Astrocyte of the spinal cord (primary cell): ENCODE measurements around the gene FTO.

Experiments used
- DNase-seq: peaks from one replicate; pipeline ENCODE4 v3.0.0; 2011; ENCODE audit warnings: low read depth, low spot score
- H3K4me3 ChIP-seq: 2 replicates; pipeline ENCODE4 v1.5.1; 2011; ENCODE audit warnings: low read depth, mild to moderate bottlenecking, low read length, moderate library complexity
- CTCF ChIP-seq: IDR thresholded peaks from 2 replicates; pipeline ENCODE4 v1.5.1; 2012; ENCODE audit warnings: low read depth, mild to moderate bottlenecking, low read length, inconsistent platforms
- in situ Hi-C: cut with HindIII; loops from 2 replicates; pipeline ENCODE4 v1.10.0; 2017; ENCODE audit warnings: low sequenced_read_pairs

Gene FTO

DNA sequence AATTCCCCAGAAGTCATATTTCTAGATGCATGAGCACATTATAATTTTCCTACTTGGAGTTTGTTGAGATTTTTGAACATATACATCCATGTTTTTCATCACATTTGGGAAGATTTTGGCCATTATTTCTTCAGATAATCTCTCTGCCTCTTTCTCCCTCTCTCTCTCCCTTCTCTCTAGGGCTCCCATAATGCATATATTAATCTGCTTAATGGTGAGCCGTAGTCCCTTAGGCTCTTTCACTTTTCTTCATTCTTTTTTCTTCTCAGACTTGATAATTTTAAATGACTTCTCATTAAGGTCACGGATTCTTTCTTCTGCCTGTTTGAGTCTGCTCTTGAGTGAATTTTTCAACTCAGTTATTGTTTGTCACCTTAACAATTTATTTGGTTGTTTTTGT, 481.1 kb downstream of the FTO start:
- in situ Hi-C loops: no loop called here
- H3K4me3 ChIP-seq: no peak overlapping the region
- TF ChIP-seq CTCF: no peak
- no peak for DNase-seq

DNA sequence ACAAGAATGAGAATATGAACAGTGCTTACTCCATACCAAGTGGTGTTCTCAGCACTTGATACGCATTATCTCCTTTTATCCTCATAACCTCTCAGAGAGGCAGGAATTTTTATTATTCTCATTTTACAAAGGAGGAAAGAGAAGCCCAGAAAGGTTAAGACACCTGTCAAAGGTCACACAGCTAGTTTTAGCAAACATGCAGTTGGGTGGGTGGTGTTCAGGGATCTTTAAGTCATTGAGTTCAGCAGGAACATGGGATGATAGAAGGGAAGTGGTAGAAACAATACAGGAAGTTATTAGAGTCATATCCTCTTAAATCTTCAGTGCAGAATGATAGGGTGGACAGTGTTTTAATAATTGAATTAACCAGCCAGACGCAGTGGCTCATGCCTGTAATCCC, 487.2 kb downstream of the FTO start:
- H3K4me3 ChIP-seq: no peak overlapping the region
- no peak for DNase-seq
- in situ Hi-C loops: no loop called here
- TF ChIP-seq CTCF: no peak

- no peak overlapping the region for H3K4me3 ChIP-seq
- DNase-seq: no peak
- no peak for TF ChIP-seq CTCF
- in situ Hi-C loops: no loop called here
Observed at GRCh38 chr16:54191592-54191991, 487.6 kb downstream of the FTO start.

DNA sequence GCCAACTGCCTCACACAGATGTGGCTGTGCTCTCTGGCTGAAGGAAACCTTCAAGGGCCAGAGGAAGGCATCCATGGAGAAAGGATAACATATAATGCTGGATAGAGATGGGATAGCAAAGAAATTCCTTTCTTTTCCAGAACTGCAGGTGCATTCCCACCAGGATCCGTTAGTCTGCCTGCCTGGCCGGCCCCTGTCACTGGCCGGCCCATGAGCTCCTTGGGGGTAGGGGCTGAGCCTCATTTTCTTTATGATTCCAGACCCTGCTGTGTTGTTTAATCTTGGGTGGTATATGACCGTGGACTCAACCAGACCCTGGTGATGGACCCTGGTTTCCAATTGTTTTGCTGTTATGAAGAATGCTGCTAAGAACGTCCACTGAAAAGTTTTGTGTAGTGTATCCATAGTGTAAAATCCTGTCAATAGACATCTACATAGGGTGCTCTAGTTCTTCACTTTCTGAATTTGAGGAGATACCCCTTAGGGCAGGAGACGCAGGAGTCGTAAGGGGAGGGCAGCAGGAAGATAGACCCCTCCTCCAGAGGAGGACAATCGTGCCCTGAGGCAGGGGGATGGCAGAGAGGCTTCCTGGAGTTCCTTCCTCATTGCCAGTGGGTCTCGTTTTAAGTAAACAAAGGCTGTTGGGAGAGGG, 489.2 kb downstream of the FTO start:
- DNase-seq: no peak
- H3K4me3 ChIP-seq: no peak overlapping the region
- TF ChIP-seq CTCF: no peak
- in situ Hi-C loops: no loop called here

DNA sequence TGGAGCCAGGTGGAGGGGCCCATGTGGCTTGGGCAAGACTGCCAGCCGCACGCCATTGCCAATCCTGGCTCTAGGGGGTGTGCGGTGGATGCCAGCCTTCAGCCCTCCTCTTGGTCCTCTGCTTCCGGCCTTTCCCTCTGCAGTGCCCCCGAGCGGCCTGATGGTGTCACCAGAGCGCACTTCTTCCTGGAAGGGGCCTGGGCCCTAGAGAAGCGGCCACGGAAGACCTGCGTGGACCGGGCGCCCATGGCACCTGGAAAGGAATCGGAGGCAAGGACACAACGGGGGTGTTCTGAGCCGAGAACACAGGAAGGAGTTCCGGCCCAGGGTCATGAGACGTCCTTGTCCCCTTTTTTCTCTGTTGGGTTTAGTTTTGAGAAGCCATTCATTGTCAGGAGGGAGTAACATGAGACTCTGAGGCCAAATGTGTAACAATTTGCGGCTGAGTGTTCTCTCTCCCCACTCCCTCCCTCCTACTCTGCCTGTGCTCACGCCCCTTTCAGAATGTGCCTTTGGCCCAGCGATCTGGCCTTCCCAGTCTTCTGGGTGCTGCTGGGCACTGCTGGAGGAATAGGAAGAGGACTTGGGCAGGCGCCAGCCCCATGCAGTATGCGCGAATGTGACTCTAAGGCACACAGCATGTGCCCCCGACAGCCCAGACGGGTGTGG, 489.8 kb downstream of the FTO start:
- H3K4me3 ChIP-seq: no peak overlapping the region
- DNase-seq: peak; percentile 71
- peak; percentile 92 for TF ChIP-seq CTCF
- in situ Hi-C loops: no loop called here

GRCh38 chr16:54194334-54194743, 490.4 kb downstream of the FTO start:
- H3K4me3 ChIP-seq: no peak overlapping the region
- in situ Hi-C loops: no loop called here
- DNase-seq: peak; percentile 3
- TF ChIP-seq CTCF: no peak
